Trophoblast cell (in vitro differentiated cells and primary cell): ENCODE results near the gene SEH1L. TPM values are rescaled to one million over a fixed set of nuclear protein-coding genes. Genes with fewer than 3 reads are reported as not detected.
"Not testable (repeated sequence)": the region's sequence is repeated elsewhere in the genome, so short reads cannot be mapped to it uniquely, and the experiment has no call there.

Source experiments
- DNase-seq, 2 donors: peaks; one replicate each; pipeline ENCODE4 v3.0.0-alpha.2; 2016
- H2AFZ ChIP-seq: 2 replicates; pipeline ENCODE4 v1.6.1; 2013; ENCODE audit warnings: low read length, moderate library complexity, mild to moderate bottlenecking; ENCODE audit not compliant: insufficient read depth, poor library complexity
- H2AK5ac ChIP-seq: 2 replicates; pipeline ENCODE4 v1.6.1; 2013; ENCODE audit warnings: mild to moderate bottlenecking, low read length
- H2BK120ac ChIP-seq: 2 replicates; pipeline ENCODE4 v1.6.1; 2013; ENCODE audit warnings: low read length, mild to moderate bottlenecking, moderate library complexity; ENCODE audit not compliant: insufficient read depth, poor library complexity
- H2BK12ac ChIP-seq: 2 replicates; pipeline ENCODE4 v1.6.1; 2013; ENCODE audit warnings: mild to moderate bottlenecking, low read length, moderate library complexity
- H2BK5ac ChIP-seq: 2 replicates; pipeline ENCODE4 v1.6.1; 2013; ENCODE audit warnings: low read length, low read depth, moderate library complexity, mild to moderate bottlenecking; ENCODE audit not compliant: poor library complexity
- H3K14ac ChIP-seq: 2 replicates; pipeline ENCODE4 v1.6.1; 2013; ENCODE audit warnings: mild to moderate bottlenecking, low read length
- H3K18ac ChIP-seq: 2 replicates; pipeline ENCODE4 v1.6.1; 2013; ENCODE audit warnings: mild to moderate bottlenecking, low read length
- H3K23ac ChIP-seq: 2 replicates; pipeline ENCODE4 v1.6.1; 2013; ENCODE audit warnings: low read length
- H3K27ac ChIP-seq: 2 replicates; pipeline ENCODE4 v1.5.1; 2013; ENCODE audit warnings: low read depth, mild to moderate bottlenecking, inconsistent platforms, low read length, moderate library complexity
- H3K27me3 ChIP-seq: 2 replicates; pipeline ENCODE4 v1.6.1; 2013; ENCODE audit warnings: inconsistent platforms, mild to moderate bottlenecking, low read length, moderate library complexity; ENCODE audit not compliant: insufficient read depth
- H3K36me3 ChIP-seq, 2 experiments: 1 replicate in 1 of 2; 2 replicates in 1 of 2; pipeline ENCODE4 v1.6.1; 2013; ENCODE audit warnings: low read length in 2 of 2, mild to moderate bottlenecking in 2 of 2, moderate library complexity in 1 of 2; ENCODE audit not compliant: insufficient read depth in 2 of 2, control insufficient read depth in 1 of 2
- H3K4ac ChIP-seq: 2 replicates; pipeline ENCODE4 v1.6.1; 2013; ENCODE audit warnings: low read depth, mild to moderate bottlenecking, low read length, moderate library complexity
- H3K4me1 ChIP-seq, 2 experiments: 1 replicate in 1 of 2; 2 replicates in 1 of 2; pipeline ENCODE4 v1.6.1; 2013; ENCODE audit warnings: low read length in 2 of 2, mild to moderate bottlenecking in 2 of 2, moderate library complexity in 1 of 2; ENCODE audit not compliant: insufficient read depth in 2 of 2, control insufficient read depth in 1 of 2
- H3K4me2 ChIP-seq: 2 replicates; pipeline ENCODE4 v1.6.1; 2013; ENCODE audit warnings: inconsistent platforms, mild to moderate bottlenecking, low read length, moderate library complexity
- H3K4me3 ChIP-seq: 2 replicates; pipeline ENCODE4 v1.5.1; 2013; ENCODE audit warnings: mild to moderate bottlenecking, low read depth, low read length, inconsistent platforms
- H3K79me1 ChIP-seq: one replicate; pipeline ENCODE4 v1.6.1; 2013; ENCODE audit warnings: low read length
- H3K79me2 ChIP-seq: 2 replicates; pipeline ENCODE4 v1.6.1; 2013; ENCODE audit warnings: low read length, mild to moderate bottlenecking; ENCODE audit not compliant: control insufficient read depth, insufficient read depth, poor library complexity
- H3K9ac ChIP-seq: 2 replicates; pipeline ENCODE4 v1.6.1; 2013; ENCODE audit warnings: mild to moderate bottlenecking, low read length
- H3K9me3 ChIP-seq: 2 replicates; pipeline ENCODE4 v1.6.1; 2013; ENCODE audit warnings: low read depth, mild to moderate bottlenecking, control low read depth, inconsistent platforms, low read length; ENCODE audit not compliant: insufficient read depth
- H4K12ac ChIP-seq: 2 replicates; pipeline ENCODE4 v1.6.1; 2013; ENCODE audit warnings: low read depth, mild to moderate bottlenecking, low read length, moderate library complexity
- H4K8ac ChIP-seq: 2 replicates; pipeline ENCODE4 v1.6.1; 2013; ENCODE audit warnings: low read depth, mild to moderate bottlenecking, low read length, moderate library complexity
- H4K91ac ChIP-seq: one replicate; pipeline ENCODE4 v1.6.1; 2013; ENCODE audit warnings: low read depth, mild to moderate bottlenecking, low read length, moderate library complexity
- WGBS: extraction: QIAGEN DNeasy Blood & Tissue Kit; methylation state at CpG from one replicate; pipeline ENCODE4 v1.1.7; 2013; ENCODE audit warnings: missing lambda C conversion rate; ENCODE audit not compliant: insufficient read length, insufficient coverage; ENCODE audit errors: extremely low coverage; 5-methylcytosine and 5-hydroxymethylcytosine counted together
- polyA plus RNA-seq: library from polyadenylated mRNA; stranded (reverse); fragments of 200-250 nt; gene quantifications from 2 replicates; pipeline ENCODE4 v1.2.3, GENCODE V29; 2013

Gene SEH1L, protein sequence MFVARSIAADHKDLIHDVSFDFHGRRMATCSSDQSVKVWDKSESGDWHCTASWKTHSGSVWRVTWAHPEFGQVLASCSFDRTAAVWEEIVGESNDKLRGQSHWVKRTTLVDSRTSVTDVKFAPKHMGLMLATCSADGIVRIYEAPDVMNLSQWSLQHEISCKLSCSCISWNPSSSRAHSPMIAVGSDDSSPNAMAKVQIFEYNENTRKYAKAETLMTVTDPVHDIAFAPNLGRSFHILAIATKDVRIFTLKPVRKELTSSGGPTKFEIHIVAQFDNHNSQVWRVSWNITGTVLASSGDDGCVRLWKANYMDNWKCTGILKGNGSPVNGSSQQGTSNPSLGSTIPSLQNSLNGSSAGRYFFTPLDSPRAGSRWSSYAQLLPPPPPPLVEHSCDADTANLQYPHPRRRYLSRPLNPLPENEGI
- polyA plus RNA-seq = 18.6 and 20.1 TPM in 2 replicates

DNA sequence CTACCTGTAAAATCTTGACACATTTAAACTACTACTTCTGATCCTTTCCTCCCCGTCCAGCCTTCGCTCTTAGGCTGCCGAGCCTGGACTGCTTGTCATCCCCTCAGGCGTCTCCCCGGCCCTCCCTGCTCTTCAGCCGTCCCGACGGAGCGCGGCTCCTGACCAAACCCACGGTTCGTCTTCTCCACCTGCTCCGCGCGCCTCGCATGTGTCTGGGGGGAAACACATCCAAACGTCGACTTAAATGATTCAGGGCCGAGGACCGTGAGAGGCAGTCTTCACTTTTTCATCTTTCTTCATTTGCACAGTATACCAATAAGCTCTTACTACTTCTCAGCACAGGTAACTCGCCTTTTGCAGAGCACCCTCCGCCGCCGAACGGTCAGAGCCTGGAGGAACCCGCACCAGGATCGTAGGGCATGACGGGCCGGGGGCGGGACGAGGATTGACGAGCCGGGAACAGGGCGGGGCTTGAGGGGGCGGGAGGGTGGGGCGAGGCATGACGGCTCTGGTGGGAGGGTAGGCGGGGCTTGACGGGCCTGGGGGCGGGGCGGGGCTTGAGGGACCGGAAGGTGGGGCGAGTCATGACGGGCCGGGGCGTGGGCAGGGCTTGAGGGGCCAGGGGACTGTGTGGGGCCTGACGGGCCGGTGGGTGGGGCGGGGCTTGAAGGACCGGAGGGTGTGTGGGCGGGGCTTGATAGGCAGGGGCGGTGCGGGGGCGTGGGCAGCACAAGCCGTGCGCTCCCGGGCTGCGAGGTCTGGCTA is at the start of gene SEH1L:
Gene SEH1L, plus strand, starts transcription at position 727 of the 765 bp plus-strand sequence. CDS start 111 bp downstream, outside the sequence.
- peaks cover 0 to 4% of the 10 kb centered on the region in 2 experiments for H3K4me1 ChIP-seq
- peak within 1 kb of the TSS; percentile 87 for H3K4ac ChIP-seq
- peak within 1 kb of the TSS; percentile 81 for H3K18ac ChIP-seq
- H4K91ac ChIP-seq = peak within 1 kb of the TSS; percentile 93
- peak within 1 kb of the TSS; percentile 96 for H3K14ac ChIP-seq
- peaks cover 0 to 2% of the 10 kb centered on the region in 2 experiments for H3K36me3 ChIP-seq
- H3K4me2 ChIP-seq = peak within 1 kb of the TSS; percentile 90
- WGBS = no CpG with 5 or more reads among the region's 58 CpGs
- peak within 1 kb of the TSS; percentile 96 for H3K4me3 ChIP-seq
- peak within 1 kb of the TSS; percentile 27 for H2BK12ac ChIP-seq
- peak within 1 kb of the TSS; percentile 73 for H2BK5ac ChIP-seq
- peak within 1 kb of the TSS; percentile 84 for H2BK120ac ChIP-seq
- H2AFZ ChIP-seq = peak within 1 kb of the TSS; percentile 68
- peaks cover 12% of the 10 kb centered on the region for H3K79me1 ChIP-seq
- H2AK5ac ChIP-seq = peak within 1 kb of the TSS; percentile 42
- H3K27ac ChIP-seq = peak within 1 kb of the TSS; percentile 96
- peaks cover 2% of the 10 kb centered on the region for H3K9me3 ChIP-seq
- H3K9ac ChIP-seq = peak within 1 kb of the TSS; percentile 82
- H4K8ac ChIP-seq = peak within 1 kb of the TSS; percentile 95
- no peaks in the 10 kb centered on the region for H3K27me3 ChIP-seq
- peak within 1 kb of the TSS; percentile 79 for H4K12ac ChIP-seq
- peaks cover 12% of the 10 kb centered on the region for H3K79me2 ChIP-seq
- DNase-seq = peak; percentile 93 to 97
- no peak within 1 kb of the TSS for H3K23ac ChIP-seq

DNA sequence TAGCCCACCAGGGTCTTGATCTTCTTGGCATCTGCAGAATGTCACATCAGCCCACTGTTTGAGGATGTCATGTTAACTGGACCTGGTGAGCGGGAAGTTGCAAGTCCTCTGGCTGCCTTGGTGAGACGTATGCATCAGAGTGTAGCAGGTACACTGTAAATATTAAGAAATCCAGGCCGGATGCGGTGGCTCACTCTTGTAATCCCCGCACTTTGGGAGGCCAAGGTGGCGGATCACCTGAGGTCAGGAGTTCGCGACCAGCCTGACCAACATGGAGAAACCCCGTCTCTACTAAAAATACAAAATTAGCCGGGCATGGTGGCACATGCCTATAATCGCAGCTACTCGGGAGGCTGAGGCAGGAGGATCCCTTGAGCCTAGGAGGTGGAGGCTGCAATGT is 46.6 kb upstream of the SEH1L start:
- H3K79me1 ChIP-seq, H3K4ac ChIP-seq, H3K9me3 ChIP-seq, H3K36me3 ChIP-seq, H4K12ac ChIP-seq, H3K18ac ChIP-seq, H3K23ac ChIP-seq, H3K4me2 ChIP-seq, H3K27ac ChIP-seq, H3K9ac ChIP-seq, H3K27me3 ChIP-seq, H3K4me1 ChIP-seq, H3K14ac ChIP-seq, H2AFZ ChIP-seq, H3K79me2 ChIP-seq, DNase-seq, H2BK12ac ChIP-seq, H2BK120ac ChIP-seq, H2BK5ac ChIP-seq, H3K4me3 ChIP-seq, H4K8ac ChIP-seq, H2AK5ac ChIP-seq, H4K91ac ChIP-seq: not testable (repeated sequence)
- no CpG with 5 or more reads among the region's 12 CpGs for WGBS

DNA sequence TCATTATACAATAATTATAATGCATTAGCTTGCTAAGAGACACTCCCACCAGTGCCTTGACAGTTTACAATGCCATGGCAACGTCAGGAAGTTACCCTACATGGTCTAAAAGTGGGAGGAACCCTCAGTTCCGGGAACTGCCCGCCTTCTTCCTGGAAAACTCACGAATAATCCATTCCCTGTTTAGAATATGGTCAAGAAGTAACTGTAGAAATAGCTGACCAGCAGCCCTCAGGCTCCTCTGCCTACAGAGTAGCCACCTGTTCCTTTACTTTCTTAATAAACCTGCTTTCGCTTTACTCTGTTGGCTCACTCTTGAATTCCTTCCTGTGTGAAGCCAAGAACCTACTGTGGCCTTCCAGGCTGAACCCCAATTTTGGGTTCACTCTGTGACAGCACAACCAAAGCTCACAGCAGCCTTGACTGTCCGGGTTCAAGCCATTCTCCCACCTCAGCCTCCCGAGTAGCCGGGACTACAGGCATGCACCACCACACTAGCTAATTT is 43.7 kb upstream of the SEH1L start:
- Histone ChIP-seq H3K4ac (no peak overlapping the region), H3K18ac (no peak overlapping the region), H4K12ac (no peak overlapping the region), H3K14ac (no peak overlapping the region), H2BK5ac (no peak overlapping the region), H3K4me2 (no peak overlapping the region), H3K27me3 (no peaks in the 10 kb centered on the region), H4K91ac (no peak overlapping the region), H3K4me3 (no peak overlapping the region), H3K36me3 (no peaks in the 10 kb centered on the region), H2BK120ac (no peak overlapping the region), H3K79me2 (no peaks in the 10 kb centered on the region), H2AK5ac (no peak overlapping the region), H2BK12ac (no peak overlapping the region), H3K9ac (no peak overlapping the region), H3K79me1 (no peaks in the 10 kb centered on the region), H3K9me3 (no peaks in the 10 kb centered on the region), H4K8ac (no peak overlapping the region), H3K27ac (no peak overlapping the region), H3K23ac (no peak overlapping the region), H2AFZ (no peak overlapping the region), H3K4me1 (no peaks in the 10 kb centered on the region)
- no CpG with 5 or more reads among the region's 8 CpGs for WGBS
- DNase-seq = peak; percentile 21 to 40

DNA sequence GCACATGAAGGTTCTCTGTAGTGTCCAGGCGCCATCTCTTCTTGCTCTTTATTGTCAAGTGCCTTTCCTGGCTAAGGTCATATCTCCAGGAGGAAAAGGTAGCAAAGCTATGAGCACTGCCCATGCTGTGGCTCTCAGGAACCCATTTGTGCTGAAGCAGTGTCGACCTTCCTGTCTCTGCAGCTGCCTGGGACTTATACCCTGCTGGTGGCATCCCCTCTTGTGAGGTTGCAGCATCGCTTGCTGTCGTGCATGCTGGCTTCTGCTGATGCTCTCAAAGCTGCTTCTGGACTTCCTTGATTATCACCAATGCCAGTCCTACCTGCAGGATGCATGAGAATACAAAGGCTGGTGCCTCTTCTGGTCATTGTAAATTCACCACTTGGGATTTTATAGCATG is 41.7 kb upstream of the SEH1L start:
- Histone ChIP-seq H3K9ac (no peak overlapping the region), H2BK12ac (no peak overlapping the region), H3K18ac (no peak overlapping the region), H4K91ac (no peak overlapping the region), H3K23ac (peak overlapping the region; percentile 7), H3K27me3 (no peaks in the 10 kb centered on the region), H3K36me3 (no peaks in the 10 kb centered on the region), H2BK120ac (no peak overlapping the region), H2AK5ac (no peak overlapping the region), H3K14ac (no peak overlapping the region), H3K79me1 (no peaks in the 10 kb centered on the region), H3K4me2 (no peak overlapping the region), H3K27ac (no peak overlapping the region), H3K4ac (no peak overlapping the region), H3K9me3 (no peaks in the 10 kb centered on the region), H4K12ac (no peak overlapping the region), H3K79me2 (no peaks in the 10 kb centered on the region), H2AFZ (no peak overlapping the region), H4K8ac (no peak overlapping the region), H3K4me1 (no peaks in the 10 kb centered on the region), H2BK5ac (no peak overlapping the region), H3K4me3 (no peak overlapping the region)
- WGBS = no CpG with 5 or more reads among the region's 4 CpGs
- no peak for DNase-seq
